A172 (cell line): Measurements from ENCODE around the gene NEURL1B. TPM values are rescaled to one million over a fixed set of nuclear protein-coding genes. Genes with fewer than 3 reads are reported as not detected.

ENCODE experiments used
- DNase-seq: peaks from one replicate; pipeline ENCODE4 v3.0.0-alpha.2; 2015; ENCODE audit warnings: low spot score
- total RNA-seq: library from RNA; depleted of rRNA; stranded (reverse); fragments of >200 nt; shearing (Covaris generic); gene quantifications from 2 replicates; pipeline ENCODE4 v1.2.3, GENCODE V29; 2014

Gene NEURL1B
- total RNA-seq, 1 experiment from 2014 or later = 7.2 TPM

DNA sequence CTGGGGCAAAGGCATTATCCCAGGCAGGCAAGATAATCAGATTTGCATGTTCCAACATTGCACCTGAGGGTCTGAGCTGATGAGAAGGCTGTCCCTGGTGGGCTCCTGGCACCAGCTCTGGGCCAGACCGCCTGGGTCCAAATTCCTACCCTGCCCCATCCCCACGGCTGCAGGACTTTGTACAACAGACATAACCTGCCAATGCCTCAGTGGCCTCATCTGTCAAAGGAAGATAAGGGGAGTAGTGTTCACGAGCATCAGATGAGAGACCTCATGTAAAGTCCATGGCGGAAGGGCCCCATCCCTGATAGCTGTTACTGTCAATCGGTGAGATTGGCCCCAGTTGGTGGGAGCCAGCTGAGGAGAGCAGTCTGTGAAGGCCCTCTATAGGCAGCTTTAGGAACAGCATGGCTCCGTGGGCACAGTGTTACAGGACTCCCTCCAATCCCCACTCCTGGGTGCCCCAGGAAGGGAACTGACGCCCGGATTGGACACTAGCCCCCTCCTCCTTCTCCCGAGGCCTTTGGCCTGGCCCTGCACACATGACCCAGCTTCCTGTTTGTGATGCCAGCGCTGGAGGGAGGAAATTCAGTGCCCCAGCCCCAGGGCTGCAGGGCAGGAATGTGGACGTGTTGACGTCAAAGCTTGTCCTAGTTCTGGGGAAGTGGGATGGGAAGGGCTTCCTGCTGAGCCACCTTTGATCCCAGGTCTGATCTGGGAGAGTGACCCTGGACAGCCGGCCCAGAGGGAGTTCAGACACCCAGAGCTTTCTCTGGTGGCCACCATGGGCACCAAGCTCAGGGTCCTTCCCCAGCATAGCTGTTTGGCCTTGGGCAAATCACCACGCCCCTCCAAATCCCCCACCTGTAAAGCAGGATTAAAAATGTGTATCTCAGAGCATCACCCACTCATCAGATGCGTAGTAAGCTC is 73.7 kb downstream of the NEURL1B start:
- peak; percentile 84 for DNase-seq

DNA sequence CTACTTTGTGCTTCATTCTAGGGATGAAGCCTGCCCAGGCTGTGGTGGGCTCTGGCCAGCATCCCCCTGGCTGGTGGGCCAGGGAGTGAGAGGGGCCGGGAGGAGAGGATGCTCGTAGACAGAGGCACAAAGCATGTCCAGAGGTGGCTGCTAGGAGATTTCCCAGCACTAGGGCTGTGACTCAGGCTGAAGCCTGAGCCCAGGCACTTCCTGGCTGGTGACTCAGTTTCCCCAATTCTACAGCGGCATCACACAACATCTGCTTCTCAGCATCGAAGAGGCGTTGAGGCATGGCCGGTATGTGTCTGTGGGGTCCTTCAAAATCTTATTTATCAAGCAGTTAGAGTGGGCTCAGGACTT is 74.3 kb downstream of the NEURL1B start:
- DNase-seq = no peak

DNA sequence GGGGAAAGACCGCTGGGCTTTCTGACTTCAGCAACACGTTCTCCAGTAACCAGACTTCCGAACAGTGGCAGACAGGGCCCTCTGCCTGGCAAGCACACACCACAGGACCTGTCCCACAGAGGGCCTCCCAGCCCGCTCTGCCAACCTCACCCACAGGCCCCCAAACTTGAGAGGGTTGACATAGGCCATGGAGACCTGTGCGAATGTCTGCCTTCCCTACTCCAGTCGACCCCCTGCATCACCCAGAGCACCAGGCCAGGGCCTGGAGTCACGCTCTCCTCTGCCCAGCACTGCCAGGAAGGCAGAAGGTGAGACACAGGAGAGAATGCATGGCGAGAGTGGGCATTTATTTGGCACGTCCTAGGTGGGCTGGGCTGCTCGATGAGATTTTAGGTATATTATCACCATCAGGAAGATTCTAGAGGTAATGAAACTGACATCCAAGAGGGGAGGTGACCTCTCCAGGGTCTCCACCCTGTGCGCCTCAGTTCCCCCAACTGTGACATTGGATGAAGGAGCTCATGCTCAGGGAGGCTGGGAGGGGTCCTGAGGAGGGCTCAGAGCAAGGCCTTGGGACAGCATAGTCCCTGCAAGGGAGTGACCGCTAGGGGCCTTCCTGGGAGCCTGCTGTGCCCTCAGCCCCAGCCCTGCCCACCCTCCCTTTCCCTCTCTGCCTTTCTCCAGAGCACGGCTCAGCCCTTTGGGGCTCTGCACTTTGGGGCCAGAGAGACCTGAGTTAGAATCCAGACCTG is 75.0 kb downstream of the NEURL1B start:
- DNase-seq = no peak

DNA sequence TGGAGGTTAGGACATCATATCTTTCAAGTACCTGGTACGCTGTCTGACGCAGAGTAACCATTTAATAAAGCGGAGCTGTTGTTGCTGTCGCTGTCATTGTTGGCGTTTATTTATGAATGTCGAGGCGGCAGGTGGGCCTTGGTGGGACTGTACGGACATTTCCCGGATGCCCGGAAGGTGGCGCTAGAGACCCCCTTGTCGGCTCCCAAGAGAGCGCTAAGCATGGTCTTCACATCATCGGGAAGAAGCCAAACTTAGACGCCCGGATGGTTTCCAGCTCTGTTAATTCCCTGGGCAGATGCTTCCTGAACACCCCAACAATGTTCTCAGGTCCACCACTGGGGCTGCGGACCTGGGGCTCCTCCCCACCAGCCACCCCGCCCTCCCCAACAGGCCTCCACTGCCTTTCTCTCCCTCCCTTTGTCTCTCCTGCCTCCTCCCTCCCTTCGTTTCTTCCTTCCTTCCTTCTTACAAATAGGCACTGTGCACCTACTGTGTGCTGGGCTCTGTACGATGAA is 75.8 kb downstream of the NEURL1B start:
- DNase-seq = peak; percentile 83

DNA sequence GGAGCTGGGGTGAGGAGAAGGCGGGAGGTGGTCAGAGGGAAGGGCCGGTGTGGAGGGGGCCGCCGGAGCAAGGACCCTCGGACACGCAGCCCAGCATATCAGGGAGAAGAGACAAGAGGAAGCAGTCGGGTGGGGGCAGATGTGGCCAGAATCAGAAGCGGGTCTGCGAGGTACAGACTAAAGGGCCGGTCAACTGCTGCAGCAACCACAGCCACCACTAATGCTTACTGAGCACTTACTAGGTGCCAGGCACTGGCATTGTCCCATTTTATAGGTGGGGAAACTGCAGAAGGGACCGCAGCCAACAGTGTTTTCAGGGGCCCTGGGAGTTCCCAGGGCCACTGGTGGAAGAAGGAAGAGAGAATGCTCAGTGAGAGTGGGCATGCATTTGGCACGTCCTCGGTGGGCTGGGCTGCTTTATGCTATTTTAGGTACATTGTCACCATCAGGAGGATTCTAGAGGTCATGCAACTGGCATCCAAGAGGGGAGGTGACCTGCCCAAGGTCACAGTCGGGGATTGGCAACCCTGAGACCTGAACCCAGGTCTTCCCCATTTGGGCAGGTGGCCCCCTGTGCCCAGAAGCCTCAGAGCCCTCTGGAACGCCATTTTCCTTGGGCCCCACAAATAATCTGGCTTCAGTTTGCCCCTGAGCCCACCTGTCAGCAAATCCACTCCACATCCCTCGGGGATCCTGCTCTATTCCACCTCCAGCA is 76.6 kb downstream of the NEURL1B start:
- no peak for DNase-seq

DNA sequence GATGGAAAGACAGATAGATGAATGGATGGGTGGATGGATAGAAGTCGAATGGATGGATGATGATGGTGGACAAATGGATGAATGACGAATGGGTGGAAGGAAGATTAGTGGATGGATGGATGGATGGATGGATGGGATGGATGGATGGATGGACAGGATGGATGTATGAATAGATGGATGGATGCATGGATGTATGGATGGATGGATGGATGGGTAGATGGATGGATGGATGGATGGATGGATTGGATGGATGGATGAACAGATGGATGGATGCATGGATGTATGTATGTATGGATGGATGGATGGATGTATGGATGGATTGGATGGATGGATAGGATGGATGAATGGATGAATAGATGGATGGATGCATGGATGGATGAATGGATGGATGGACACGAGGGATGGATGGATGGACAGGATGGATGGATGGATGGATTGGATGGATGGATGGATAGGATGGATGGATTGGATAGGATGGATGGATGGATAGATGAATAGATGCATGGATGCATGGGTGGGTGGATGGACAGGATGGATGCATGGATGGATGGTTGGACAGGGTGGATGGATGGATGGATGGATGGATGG is 77.6 kb downstream of the NEURL1B start:
- DNase-seq = no peak

DNA sequence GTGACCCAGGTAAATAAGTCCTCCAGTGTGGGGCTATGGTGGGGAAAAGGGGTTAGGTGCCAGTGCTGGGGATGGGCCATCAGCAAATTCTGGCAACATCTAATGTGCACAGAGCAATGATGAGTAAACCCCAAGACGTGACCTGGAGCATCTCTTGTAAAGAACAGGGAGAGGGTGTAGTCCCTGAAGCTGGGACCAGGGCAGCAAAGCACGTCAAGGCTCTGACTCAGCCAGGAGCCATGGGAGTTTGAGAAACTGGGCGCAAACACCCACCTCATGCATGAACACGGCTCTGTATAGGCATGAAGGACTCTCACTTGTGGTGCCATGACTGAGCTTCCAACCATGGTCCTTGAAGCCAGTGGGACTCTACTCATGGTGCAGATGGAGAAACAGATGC is 78.1 kb downstream of the NEURL1B start:
- DNase-seq = no peak

DNA sequence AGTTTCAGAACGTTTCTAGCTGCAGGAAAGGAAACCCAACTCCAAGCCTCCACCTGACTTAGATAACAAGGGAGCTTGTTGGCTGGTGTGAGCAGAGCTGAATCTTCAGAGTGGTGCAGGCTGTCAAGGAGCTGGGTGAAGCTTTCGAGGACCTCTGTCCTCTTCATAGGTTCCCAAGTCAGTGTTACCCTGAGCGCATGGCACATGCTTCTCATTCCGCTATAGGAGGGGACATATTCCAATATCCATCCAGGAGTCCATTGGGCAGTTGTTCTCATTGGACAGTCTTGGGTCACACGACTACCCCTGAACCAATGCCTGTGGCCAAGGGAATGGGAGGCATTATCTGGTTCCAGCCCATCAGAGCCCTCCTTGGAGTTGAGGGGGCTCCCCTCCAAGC is 79.6 kb downstream of the NEURL1B start:
- no peak for DNase-seq

DNA sequence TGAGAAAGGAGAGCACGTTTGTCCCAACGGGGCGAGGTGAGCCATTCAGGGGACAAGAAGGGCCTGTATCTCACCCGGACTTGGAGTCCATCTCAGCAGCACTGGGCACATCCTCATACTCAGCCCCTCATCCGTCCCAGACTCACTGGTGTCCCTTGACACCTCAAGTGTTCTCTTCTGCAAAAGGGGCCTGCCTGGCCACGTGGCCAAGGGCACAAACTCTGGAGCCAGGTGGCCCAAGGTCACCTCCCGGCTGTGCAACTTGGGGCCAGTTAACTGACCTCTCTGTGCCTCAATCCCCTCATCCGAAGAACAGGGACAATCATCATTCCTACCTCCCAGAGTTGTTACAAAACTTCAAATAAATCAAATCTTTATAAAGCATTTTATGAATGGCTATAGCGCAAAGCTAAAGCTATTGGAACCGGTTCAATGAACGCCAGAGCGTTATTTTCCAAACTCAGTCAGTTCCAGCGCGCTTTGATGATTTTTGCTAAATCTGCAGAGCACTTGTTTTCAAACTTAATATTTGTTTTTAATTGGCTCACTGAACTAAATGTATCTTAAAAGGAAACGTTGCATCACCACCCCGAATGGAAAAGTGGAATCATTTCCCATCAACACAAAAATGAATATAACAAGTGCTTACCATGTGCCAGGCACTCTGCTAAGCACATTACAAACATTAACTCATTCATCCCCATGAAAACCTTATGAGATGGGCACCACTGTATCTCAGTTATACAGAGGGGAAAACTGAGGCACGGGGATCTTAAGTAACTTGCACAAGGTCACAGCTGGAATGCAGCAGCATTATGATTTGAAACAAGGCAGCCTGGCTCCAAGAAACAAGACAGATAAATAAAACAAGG is 80.6 kb downstream of the NEURL1B start:
- DNase-seq = no peak

DNA sequence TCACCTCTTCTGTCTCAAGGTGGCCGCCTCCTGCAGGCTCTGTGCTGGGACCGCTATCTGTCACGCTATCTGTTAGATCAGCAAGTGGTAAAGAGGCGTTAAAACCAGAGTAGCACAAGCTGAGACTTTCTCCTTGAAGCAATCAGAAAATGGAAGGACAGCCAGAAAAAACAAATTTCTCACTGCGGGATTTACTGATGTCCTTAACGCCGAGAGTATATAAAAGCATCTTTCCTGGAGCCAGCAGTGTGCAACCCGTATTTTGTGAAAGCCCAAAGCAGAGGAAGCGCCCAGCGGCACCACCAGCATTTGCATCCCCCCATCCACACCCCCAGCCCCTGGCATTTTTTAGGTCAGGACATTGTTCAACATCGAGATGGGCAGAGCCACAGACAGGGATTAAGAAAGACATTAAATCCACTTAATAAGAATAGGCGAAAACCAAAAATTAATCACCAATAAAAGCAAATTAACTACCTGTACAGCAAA is 81.3 kb downstream of the NEURL1B start:
- DNase-seq = no peak

DNA sequence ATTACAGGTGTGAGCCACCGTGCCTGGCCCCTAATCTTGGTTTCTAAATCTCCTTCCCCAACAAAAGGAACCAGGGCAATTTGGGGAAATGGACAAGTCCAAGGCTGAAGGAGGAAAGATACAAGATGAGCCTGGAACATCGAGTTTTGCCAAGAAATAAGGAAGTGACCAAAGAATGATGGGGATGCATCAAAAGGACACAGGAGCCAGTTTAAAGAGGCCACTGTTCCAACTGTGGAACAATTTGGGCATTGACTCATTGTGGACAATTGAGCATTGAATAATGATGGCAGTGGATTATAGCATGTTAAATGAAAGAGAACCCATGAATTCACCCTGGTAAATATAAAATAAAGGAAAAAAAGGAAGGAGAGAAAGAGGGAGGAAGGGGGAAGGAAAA is 82.4 kb downstream of the NEURL1B start:
- DNase-seq = no peak

DNA sequence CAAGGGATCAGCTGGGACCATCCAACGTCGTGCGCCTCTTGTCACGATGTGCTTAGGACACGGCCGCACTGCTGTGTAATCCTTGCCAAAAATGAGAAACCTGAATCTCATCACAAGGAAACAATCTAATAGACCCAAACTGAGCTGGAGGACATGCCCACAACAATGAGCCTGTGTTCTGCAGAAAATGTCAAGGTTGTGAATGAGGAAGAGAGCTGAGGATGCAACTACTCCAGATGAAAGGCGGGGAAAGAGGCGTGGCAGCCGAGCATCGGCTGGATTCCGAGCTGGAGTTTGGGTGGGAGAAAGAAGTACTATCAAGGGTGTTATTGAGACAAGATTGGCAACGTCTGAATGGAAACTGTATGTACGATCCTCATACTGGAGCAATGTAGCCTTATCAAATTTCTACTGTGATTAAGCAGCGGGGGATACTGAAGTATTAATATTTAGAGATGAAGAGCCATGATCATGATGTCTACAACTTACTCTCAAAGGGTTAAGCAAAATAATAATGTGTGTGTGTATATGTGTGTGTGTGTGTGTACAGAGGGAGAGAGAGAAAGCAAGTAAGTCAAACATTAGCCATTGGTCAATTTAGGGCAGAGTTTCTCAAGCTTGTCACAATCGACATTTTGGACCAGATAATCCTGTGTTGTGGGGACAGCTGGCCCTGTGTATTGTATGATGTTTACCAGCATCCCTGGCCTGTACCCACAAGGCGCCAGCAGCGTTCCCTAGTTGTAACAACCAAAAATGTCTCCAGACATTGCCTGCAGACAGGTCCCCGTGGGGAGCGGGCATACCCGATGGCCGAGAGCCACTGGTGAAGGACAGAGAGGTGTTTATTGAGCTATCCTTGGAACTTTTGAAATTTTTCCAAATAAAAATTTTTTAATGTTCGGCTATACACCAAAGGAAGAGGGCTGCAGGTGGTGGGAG is 83.5 kb downstream of the NEURL1B start:
- no peak for DNase-seq

DNA sequence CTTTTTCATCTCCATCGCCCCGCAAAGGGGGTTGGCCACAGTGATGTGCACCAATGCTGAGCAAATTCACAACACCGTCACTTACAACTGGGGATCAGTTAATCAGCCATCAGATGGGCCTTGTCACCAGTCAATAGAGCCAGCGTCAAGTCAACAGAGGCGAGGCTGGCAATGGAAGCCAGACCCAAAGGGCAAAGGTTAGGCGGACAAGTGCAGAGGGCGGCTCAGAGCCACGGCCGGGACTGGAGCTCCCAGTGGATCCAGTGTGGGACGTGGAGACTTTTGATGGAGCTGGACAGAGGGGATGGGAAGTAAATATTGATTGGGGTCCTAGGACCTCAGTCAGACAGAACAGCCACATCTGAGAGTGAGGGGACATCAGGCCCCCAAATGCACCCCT is 84.2 kb downstream of the NEURL1B start:
- no peak for DNase-seq

DNA sequence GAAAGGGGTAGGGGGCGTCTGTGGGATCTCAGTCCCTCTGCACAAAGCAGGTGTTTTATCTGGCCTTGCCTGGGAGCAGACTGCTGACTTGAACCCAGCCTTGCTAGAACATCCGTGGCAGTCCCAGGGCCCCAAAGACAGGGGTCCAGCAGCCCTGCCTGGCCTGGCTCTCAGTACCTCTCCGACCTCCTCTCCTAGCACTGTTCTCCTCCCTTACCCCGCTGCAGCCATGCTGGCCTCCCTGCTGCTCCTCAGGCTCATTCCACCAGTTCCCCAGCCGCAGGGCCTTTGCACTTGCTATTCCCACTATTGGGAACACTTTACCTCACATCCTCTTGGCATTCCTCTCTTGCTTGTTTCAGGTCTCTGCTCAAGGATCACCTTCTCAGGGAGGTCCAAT is 84.7 kb downstream of the NEURL1B start:
- DNase-seq = no peak

DNA sequence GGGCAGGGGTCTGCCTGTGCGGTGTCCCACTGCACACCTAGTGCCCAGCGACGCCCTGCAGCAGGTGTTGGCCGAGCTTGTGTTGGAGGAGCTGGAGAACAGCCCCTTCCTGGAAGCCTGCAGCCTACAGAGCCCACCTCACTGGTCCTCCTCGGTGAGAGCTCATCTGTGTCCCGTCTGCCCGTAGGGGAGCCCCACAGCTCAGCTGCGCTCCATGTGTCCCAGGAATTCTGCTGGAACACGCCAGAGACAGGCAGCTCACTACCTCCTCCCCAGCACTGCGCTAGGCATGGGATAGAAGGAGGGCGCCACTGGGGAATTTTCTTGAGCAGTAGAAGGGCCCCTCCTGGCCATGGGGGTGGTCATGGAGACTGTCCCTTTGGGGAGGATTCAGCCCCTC is 85.9 kb downstream of the NEURL1B start:
- DNase-seq = no peak

DNA sequence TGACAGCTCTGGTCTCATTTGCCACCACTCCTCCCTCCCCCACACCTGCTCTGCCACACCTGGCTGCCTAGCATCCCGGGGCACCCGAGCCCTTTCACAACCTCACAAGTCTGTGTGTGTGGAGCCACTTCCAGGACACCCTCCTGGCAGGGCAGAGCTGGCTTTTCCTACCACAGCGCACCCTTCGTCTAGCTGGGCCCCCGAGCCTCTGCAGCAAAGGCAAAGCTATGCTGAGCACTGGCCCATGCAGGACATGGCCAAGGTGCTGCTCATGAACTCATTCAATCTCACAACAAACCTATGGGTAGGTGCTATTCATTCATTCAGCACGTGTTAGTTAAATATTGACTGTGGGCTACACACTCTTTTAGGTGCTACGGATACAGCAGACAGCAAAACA is 86.5 kb downstream of the NEURL1B start:
- DNase-seq = no peak

DNA sequence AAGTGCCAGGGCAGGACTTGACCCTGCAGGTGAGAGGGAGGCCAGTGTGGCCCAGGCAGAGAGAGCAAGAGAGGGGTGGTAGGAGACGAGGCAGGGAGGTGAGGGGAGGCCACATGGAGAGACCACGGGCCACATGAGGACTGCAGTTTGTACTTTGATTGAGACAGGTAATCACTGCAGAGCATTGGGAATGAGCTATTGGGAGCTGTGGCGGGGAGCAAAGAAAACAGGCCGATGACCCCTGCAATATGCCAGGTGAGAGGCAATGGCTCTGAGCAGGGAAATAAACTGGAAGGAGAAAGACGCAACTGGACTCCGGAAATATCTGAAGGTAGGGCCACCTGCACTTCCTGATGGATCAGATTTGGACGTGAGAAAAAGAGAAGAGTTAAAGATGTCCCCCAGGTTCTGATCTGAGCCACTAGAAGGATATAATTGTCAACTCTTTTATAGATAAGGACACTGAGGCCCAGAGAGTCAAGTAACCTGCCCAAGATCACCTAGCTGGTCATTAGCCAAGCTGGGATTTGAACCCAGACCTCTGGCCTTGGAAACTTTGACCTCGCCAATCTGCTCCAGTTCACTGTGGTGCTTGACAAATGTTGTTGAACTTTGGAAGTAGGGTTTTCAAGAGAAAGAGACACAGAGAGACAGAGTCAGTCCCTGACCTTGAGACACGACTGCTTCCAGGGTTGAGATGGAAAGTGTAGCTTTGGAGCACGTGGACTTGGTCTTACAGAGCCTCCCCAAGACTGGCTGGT is 87.6 kb downstream of the NEURL1B start:
- no peak for DNase-seq

DNA sequence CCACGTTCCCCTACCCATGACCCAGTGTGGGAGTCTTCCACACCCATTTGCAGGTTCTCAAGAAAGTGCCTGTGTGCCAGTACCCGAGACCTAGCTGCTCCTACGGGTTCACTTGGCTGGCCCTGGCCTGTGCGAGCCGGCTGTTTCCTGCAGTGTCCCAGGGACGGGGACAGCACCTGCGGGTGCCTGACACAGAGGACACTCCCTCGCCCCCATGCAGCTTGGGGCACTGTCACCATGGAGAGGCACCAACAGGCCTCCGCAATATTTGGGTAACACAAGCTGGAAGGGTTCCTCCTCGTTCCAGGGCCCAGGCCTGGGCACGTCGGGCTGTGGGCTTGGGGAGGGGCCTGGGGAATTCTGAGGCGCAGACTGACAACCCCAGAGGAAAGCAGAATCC is 88.5 kb downstream of the NEURL1B start:
- DNase-seq = no peak

DNA sequence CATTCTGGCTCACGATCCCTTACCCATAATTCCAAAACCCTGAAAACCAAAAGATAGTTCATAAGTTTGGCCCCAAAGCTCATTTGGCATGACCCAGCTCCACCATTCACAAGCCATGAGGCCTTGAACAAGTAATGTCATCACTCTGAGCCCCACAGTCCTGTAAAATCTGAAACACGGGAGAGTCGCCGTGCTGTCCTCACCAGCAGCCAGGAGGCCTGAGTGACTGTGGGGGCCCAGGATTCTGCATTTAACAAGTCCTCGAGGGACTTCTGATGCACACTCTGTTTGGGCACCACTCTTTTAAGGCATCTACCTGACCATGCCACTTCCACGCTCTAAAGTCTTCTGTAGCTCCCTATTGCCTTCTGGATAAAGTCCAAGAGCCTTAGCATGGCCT is 89.2 kb downstream of the NEURL1B start:
- no peak for DNase-seq
